HG03442 (cell line): ENCODE measurements around the gene STXBP5.
A peak's percentile ranks its signal among the peaks of the same experiment; 100 is the strongest.

ENCODE experiments used
- ATAC-seq: cut with Tn5 transposase; IDR thresholded peaks from one replicate; pipeline ENCODE4 v1.9.1; 2021; ENCODE audit warnings: mild to moderate bottlenecking, moderate library complexity; ENCODE audit not compliant: unreplicated experiment

The STXBP5 gene

DNA sequence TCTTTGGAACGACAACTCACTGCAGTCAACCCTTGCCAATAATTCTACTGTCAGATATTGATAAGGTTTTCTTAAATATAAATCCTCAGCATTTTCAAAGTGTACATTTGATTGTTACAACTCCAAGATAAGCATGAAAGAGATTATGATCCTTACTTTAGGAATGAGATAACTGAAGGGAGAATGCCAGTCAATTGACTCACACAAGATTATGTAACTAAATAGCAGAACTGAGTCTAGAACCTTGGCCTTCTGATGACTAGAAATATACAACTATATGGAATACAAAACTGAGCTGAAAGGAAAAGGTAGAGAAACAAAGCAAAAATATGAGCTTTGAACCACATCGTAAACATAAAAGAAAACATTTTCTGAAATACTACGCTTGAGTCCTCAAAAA is 26.9 kb upstream of the STXBP5 start:
- no peak for ATAC-seq

DNA sequence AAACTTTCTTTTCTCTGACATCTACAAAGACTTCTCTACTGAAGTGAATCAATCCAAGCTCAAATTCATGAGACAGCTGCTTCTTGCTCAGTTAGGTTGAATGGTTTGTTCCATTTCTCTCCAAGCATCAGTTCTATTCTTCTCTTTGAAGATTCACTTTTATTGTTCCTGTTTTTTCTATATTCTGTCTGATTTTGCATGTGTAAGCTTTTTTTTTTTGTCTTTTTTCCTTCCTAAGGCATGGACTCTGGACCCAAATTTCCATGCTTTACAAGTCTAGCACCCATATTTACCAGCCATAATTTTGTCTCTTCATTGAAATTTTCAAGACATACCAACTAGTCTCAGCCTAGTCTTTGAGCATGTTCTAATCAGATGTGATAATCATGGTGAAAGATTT is 25.9 kb upstream of the STXBP5 start:
- ATAC-seq, result no peak

DNA sequence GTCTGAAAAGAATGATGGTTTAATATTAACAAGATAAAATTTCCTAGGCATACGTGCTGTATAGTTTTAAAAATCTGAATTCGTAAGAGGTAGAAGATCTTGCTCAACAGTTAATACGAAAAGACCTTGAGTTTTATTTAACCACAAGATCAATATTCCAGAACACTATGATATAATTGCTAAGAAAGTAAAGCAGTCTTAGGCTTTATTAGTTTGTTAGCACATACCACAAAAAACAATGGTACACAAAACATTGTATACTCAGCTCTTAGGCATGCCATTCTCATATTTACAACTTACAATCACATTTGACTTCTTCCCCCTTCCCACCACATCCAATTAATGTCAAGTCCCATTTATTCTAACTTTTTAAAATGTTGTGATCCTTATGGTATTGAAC is 24.4 kb upstream of the STXBP5 start:
- no peak for ATAC-seq

DNA sequence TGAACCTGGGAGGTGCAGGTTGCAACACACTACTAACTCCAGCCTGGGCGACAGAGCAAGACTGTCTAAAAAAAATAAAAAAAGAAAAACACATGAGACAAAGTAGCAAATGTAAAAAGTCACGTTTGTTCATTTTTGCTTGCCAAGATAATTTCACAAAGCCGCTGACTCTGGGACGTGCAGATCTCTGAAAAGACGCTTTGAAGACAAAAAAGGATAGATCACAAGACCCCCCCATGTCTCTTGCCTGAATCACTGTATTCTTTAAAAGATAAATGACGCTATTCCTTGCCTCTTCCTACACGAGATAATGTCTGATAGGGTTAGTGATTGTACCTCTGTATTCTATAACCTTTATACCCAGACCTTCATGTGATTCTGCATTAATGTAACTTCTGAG is 23.3 kb upstream of the STXBP5 start:
- ATAC-seq, result no peak

DNA sequence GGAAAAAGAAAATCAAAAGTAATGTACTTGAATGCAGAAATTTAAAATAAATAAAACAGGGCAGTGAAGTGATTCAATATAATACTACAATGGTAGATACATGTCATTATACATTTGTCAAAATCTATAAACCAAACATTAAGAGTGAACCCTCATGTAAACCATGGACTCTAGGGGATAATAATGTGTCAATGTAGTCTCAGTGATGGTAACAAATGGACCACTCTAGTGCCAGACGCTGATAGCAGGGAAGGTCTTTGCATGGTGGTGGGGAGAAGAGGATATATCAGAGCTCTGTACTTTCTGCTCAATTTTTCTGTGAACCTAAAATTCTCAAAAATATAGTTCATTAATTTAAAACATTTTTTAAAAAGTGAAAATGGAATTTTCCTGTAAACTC is 19.8 kb upstream of the STXBP5 start:
- no peak for ATAC-seq

DNA sequence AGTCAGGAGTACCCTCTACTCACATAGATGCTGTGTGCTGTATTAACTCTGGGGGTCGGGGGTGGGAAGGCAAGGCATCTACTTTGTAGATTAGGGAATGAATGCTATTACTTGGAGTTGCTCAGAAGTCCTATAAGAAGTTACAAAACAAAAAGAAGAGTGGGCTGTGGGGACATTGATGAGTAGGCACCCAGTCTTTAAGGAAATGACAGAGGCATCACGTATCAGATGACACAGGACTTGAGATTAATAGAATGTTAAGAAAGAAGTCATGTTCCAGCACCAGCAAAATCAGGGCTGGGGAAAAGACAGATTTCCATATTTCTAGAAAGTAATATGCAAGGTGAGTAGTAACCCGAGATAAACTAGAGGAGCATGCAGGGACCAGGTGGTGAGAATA is 19.0 kb upstream of the STXBP5 start:
- no peak for ATAC-seq

DNA sequence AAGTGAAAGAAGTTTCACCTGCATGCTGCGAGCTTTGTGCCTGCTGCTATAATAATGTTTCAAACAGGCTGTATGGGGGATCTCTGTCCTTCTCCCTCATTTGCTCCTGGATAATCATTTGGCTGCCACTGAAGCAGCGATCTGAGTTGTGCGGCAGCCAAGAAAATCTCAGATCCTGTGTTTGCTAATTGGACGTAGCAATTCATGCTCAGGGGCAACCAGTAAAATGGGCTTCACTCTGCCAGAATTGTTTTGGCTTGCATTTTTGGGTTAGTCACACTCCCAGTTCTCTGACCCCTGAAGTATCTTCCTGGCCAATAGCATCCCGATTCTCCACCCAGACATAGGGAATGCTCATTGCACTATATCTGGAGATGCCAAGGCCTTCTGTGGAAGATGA is 13.7 kb upstream of the STXBP5 start:
- ATAC-seq, result no peak

DNA sequence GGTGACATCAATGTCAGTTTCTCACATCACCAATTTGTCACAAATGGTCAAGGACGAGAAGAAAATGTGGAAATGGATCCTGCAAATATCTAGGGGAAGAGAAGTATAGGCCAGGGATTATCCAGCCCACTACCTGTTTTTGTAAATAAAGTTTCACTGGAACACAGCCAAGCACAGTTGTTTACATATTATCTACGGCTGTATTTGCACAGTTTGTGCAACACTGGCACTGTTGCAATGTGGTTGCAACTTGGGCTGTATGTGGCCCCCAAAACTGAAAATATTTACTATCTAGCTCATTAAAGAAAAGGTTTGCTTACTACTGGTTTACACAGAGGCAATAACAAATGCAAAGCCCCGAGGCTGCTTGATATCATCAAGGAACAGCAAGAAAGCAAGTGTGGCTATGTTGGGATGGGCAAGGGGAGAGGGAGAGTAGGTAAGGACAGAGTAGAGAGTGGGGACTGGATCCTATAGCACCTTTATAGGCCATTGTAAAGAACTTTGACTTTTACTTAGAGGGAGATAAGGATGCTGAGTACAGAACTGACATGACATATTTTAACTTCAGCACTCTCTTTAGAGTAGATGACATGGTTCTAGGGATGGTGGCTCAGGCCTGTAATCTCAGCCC is 11.8 kb upstream of the STXBP5 start:
- no peak for ATAC-seq

DNA sequence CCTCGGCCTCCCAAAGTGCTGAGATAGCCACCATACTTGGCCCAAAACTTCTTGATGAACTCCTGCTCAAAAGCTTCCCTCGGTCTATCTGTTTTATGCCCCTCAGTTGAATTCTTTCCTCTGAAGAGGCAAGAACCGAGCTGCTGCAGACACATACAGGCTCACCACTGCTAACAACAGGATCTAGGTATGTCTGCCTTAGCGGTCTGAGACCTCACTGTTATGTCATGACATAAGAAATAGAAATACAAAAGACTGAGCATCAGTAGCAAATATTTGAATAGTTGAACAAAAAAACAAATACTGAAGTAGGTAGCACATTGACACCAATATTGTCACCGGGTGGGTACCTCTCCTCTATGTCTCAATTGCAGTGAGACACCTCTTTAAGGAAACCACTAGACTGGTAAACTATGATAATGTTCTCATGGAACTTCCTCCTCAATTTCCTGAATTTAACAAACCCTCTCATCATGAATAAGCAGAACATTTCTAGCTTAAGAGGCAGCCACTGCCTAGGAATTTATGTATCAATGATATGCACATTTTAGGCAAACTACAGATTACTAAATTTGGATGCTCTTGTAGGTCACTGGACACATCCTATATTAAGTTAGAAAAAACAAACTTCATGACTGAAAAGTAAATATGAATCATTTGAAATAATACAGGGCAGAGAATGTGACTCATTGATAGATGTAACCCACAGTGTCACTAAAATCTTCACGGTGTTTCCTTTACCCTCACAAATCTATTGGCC is 9.4 kb upstream of the STXBP5 start:
- no peak for ATAC-seq

DNA sequence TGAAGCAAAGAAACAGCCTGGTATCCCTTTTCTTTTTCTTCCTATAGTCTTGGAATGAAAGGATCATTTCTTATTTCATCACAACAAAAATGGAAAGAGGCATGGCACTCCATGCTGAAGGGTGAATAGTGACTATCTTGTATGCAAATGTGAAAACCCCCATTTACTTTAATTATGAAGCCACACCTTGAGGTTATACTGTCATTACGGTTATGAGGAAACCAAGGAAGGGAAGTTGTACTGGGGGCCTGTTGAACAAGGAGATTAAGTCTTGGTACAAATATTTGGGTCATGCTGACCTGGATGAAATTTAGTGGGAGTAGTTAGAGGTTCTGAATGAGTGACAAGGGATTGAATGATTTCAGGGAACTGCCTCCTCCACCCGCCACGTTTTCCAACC is 8.7 kb upstream of the STXBP5 start:
- no peak for ATAC-seq

DNA sequence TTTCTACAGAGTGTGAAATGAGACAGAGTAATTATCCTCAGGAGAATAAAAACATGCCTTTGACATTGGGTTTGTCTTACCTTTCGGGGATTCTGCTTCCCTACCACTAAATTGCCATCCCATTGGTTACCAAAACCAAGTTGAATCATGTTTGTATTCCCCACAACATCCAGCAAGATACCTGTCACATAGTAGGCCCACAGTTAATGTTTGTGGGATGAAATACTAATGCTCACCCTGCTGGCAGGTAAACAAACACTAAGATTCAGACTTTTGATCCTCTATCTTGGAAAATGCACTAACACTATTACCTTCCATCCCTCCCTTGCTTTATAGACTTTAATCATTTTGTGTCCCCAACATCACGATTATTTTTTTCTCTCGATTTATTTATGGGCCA is 8.2 kb upstream of the STXBP5 start:
- ATAC-seq, result no peak

DNA sequence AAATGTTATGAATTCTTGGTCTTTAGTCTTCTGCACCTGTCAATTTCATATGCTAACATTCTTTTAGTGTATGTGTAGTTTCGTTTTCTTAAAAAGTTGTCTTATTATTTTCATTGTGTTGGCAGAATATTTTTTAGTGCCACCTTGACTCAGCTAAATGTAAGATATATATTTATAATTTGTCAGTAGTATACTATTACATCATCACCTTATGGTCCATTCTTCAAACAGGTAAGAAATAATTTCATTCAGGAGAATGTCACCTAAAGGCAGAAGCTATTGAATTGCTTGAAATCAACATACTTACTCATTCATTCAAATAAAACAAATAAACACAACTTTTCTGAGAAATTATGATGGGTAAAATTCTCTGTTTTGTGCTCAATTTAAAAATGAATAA is 3.5 kb upstream of the STXBP5 start:
- no peak for ATAC-seq

DNA sequence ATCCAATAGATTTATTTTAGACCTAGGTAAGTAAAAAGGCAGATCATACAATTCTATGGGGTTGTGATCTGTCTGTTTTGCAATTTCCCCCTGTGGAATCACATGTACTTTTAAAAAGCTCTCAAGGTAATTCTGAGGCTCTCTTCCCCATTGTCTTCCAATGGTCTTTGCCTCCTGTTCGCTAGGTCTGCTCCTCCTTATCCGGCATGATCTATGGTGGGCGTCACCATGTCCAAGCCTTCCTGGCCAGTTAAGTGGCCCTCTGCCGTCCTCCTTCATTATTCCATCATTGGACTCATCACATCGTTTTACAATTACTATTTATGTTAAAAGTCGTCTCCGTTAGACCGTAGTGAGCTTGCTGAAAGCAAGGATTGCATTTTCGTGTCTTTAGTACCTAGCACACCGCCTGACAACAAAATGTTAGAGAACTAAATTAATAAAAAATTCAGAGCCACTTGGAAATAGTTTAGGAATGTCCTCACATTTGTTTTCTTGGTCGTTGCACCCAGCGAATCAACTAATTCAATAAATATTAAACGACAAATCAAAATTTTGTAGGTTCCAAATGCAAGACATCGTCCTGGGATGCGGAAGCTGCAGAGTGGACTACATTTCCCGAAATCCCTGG is 2.2 kb upstream of the STXBP5 start:
- ATAC-seq, result no peak

DNA sequence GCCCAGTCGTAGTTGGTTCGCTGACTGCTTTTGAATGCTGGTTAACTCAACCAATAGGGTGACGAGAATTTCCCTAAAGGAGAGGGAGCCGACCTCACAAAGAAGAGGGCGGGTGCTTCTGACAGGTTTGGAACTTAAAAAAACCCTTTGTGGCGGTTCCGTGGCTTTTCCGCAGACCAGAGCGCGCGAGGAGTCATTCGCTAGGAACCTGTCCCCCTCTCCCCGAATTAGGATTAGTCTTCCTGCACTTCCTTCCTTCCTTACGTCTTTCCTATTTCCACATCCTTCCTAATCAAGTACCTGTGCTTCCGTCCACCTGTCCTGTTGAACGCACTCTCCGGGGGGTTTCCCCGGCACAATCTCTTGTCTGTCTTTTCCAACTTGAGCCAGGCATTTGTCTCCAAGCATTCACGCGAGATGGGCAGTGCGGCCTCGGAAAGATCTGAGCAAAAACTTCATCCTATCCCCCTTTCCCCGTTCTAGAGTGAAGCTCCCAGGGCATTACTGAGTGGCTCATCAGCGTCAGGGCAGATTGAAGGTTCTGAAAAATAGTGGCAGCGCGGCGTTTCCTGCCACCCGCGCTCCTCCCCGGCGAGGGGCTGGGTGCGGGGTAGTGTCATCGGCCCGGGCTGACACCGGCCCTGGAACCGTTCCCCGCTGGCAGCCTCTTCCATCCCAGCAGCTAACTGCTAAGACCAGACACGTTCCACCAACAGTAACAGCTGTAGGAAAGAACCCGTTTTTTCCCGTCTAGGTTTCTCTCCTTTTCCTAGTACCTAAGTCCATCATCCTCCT is 1.5 kb upstream of the STXBP5 start:
- ATAC-seq, result peak; percentile 83

DNA sequence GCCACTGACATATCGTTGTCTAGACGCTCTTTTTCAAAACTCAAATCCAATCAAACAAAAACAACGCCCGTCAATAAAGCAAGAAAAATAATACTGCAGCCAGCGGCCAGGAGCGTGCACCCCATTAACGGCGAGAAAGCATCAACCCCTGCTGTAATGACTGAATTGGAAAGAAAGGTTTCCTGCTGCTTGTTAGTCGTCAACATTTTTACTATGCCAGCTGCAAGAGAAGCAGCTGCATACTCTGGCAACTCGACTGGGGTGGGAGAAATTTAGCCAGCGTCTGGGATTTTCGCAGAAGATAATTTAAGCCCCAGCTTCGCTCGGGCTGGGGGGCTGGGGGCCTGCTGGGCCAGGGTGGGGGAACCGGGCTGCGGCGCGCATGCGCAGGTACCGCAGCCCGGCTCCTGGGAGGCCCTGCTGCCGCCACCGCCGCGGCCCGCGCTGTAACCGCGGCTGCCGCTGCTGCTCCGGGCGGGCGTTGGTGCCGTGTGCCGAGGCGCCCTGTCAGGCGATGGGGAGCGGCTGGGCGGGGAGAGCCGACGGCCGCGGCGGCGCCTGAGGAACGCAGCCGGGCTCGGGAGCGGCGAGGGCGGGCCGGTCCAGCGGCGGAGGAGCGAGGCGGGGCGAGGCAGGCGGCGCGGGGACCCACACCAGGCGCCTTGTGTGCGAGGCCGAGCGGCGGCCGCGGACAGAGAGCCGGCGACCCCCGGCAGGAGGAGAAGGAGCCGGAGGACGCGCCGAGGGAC is 732 bp upstream of the STXBP5 start:
- peak; percentile 42 for ATAC-seq

DNA sequence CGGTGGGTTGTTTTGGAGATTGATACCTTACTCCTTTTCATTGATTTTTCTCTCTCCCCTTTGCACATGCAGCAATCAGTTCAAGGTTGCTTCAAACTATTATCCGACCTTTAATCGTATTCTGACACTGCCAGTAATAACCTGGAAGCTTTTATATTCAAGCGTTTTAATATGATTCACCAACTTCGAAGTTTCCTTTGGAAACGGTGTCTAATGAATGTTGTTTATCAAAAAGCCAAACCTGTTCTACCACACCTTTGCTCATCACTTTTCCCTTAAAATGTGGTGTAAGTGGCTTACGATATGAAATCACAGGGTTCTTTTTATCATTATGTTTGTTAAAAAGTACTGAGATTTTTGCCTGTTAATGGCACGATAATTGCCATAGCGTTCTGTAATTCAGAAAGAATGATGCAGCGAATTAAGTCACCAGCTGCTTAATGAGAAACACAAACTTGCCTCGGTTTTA is 660 bp downstream of the STXBP5 start:
- no peak for ATAC-seq

DNA sequence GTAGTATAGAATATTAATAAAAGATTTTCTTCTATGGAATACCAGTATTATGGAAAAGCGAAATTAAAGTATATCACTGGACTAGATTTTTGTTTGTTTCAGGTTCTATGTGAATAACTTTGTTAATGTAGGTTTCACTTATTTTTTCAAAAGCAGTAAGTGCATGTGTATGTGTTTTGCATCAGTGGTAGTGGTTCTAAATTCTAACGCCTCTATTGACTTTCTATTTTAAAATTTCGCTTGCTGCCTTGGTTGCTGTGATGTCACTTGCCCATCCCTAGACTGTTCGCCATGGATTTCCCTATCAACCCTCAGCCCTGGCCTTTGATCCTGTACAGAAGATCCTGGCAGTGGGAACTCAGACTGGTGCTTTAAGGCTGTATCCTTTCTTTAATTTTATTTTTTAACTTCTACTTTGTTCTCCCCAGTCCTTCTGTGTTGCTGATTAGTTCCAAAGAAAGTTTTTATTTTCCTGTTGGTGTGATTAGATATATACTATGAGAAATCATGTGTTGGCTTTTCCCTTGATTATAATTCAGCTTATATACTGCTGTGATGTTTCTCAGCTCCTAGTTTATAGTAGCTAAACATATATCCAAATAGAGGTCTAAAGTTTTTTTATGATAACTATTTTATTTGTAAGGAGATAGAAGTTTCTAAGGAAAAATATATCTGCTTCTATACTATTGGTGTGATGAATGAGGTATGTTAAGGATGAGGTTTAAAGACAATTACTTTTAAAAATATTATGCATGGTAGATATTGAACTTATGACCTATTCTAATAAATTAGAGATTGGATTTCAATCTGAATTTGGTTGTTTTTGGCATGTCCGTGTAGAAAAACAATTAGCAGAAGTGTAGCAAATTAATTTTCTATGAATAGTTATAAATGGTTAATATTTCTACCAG is 1.7 kb downstream of the STXBP5 start:
- ATAC-seq, result no peak

DNA sequence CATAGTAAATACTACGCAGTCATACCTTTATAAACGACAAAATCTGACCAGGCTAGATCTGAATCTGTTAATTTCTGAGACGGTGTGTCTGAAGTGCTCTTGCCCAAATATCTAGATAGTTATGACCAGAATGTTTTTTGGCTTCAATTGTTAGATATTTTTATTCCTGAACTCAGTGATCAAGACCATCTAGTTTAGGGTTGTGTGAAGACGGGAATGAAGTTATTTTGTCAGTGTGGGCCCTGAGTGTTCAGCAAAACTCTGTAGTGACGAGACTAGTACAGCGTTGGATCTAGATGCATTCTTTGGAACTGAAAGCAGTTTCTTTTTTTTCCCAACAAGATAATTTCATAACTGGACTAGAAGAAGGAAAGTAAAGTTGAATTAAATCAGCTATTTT is 3.1 kb downstream of the STXBP5 start:
- no peak for ATAC-seq

DNA sequence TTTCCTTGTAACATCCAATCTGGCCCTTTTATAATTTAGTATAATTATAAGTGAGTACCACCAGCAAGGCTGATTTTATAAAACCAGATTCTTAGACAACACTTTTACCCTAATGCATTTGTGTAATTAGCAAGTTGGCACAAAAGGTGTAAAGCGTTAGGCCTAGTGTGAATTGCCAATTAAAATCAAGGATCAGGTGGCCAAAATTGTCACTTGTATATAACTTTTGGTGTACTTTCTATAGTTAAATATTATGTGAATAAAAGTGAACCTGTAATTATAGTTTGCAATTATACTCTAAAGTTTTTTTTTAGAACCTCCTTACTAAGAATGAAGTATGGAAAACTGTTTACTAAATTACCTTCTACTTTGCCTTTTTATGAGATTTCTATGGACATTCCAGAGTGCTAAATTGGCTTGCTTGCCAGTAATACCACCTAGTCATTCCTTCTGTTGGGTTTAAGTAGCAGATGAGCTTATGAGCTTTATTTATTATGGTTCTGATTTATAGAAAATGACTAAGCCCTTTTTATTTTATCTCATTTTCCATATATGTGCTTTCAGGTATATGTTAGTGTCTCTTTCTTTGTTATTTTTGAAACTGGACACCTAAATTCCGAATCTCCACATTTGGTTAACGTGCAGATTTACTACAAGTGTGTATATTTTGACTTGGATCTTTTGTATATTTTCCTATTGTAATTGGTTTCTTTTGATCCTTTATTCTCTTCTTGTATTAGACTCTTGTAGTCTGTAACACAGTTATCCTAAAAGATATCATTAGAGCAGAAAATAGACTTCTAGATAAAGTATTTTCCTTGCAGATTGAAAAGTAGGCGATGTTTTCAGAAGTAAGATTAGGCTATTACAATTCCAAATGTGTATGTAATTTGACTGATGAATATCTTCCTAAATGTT is 3.9 kb downstream of the STXBP5 start:
- no peak for ATAC-seq
